ENCODE data around the gene RTBDN. TPM values are rescaled to one million over a fixed set of nuclear protein-coding genes. Genes with fewer than 3 reads are reported as not detected.
A peak's percentile ranks its signal among the peaks of the same experiment; 100 is the strongest.

Gene RTBDN
- total RNA-seq, 1 donor from 2014 or later: not detected

- DNase-seq (ENCODE audit: low spot score): peak; percentile 96
Measured at GRCh38 chr19:12793290-12794195, 40.8 kb downstream of the RTBDN start.

GRCh38 chr19:12792853-12793289 is 41.5 kb downstream of the RTBDN start:
- no peak for DNase-seq (ENCODE audit: low spot score)

- peak; percentile 74 for DNase-seq (ENCODE audit: low spot score)
Measured at GRCh38 chr19:12792051-12792852, 42.1 kb downstream of the RTBDN start.

GRCh38 chr19:12791345-12792050 is 42.9 kb downstream of the RTBDN start, which contains the start of gene JUNB:
Gene JUNB (plus strand): TSS chr19:12791486. CDS start chr19:12791772, 286 bp downstream.
- peak; percentile 98 for DNase-seq (ENCODE audit: low spot score)

- DNase-seq (ENCODE audit: low spot score): no peak
Measured at GRCh38 chr19:12790628-12791344, 43.6 kb downstream of the RTBDN start.

GRCh38 chr19:12789904-12790619 is 44.3 kb downstream of the RTBDN start:
- DNase-seq (ENCODE audit: low spot score): peak; percentile 95

- DNase-seq (ENCODE audit: low spot score): no peak
Measured at GRCh38 chr19:12789098-12789903, 45.1 kb downstream of the RTBDN start.

GRCh38 chr19:12788682-12789097 is 45.7 kb downstream of the RTBDN start:
- DNase-seq (ENCODE audit: low spot score): peak; percentile 72

GRCh38 chr19:12788042-12788681 is 46.2 kb downstream of the RTBDN start:
- DNase-seq (ENCODE audit: low spot score): no peak

GRCh38 chr19:12787458-12787857 is 46.9 kb downstream of the RTBDN start:
- DNase-seq (ENCODE audit: low spot score): no peak

GRCh38 chr19:12786952-12787351 is 47.4 kb downstream of the RTBDN start:
- no peak for DNase-seq (ENCODE audit: low spot score)

GRCh38 chr19:12786141-12786870 is 48.1 kb downstream of the RTBDN start:
- DNase-seq (ENCODE audit: low spot score): peak; percentile 58

- peak; percentile 28 for DNase-seq (ENCODE audit: low spot score)
Measured at GRCh38 chr19:12785431-12786031, 48.8 kb downstream of the RTBDN start.

GRCh38 chr19:12784871-12785430 is 49.4 kb downstream of the RTBDN start:
- no peak for DNase-seq (ENCODE audit: low spot score)

GRCh38 chr19:12784394-12784870 is 49.9 kb downstream of the RTBDN start:
- DNase-seq (ENCODE audit: low spot score): no peak

GRCh38 chr19:12783849-12784393 is 50.5 kb downstream of the RTBDN start:
- DNase-seq (ENCODE audit: low spot score): peak; percentile 35

- no peak for DNase-seq (ENCODE audit: low spot score)
Measured at GRCh38 chr19:12783291-12783848, 51.0 kb downstream of the RTBDN start.

Data from mucosa of gallbladder (tissue), 1 donor.